Nephron progenitor cell (in vitro differentiated cells): ENCODE measurements around the gene BTF3.
"Not testable (repeated sequence)": the region's sequence is repeated elsewhere in the genome, so short reads cannot be mapped to it uniquely, and the experiment has no call there.

Experiments
- DNase-seq: peaks from one replicate; pipeline ENCODE4 v3.0.0; 2021
- H3K27ac Mint-ChIP-seq: 2 replicates; pipeline ENCODE4 v1.8.0; 2021; ENCODE audit warnings: mild to moderate bottlenecking, moderate library complexity, mixed read lengths
- H3K27me3 Mint-ChIP-seq: 2 replicates; pipeline ENCODE4 v1.8.0; 2021; ENCODE audit warnings: mild to moderate bottlenecking, low read depth, mixed read lengths; ENCODE audit not compliant: poor library complexity
- H3K36me3 Mint-ChIP-seq: 2 replicates; pipeline ENCODE4 v1.8.0; 2021; ENCODE audit warnings: low read depth, mixed read lengths
- H3K4me1 Mint-ChIP-seq: 2 replicates; pipeline ENCODE4 v1.8.0; 2021; ENCODE audit warnings: mixed read lengths
- H3K4me3 Mint-ChIP-seq: 2 replicates; pipeline ENCODE4 v1.8.0; 2021; ENCODE audit warnings: mild to moderate bottlenecking, moderate library complexity, mixed read lengths
- H3K9me3 Mint-ChIP-seq: 2 replicates; pipeline ENCODE4 v1.8.0; 2021; ENCODE audit warnings: mild to moderate bottlenecking, moderate library complexity, mixed read lengths
- TF ChIP-seq, protein P1 (sequence below): fragments of 200-600 bp; sonication (generic); IDR thresholded peaks from 2 replicates; pipeline ENCODE4 v1.5.0; 2021; ENCODE audit warnings: antibody characterized with exemption

The BTF3 gene

DNA sequence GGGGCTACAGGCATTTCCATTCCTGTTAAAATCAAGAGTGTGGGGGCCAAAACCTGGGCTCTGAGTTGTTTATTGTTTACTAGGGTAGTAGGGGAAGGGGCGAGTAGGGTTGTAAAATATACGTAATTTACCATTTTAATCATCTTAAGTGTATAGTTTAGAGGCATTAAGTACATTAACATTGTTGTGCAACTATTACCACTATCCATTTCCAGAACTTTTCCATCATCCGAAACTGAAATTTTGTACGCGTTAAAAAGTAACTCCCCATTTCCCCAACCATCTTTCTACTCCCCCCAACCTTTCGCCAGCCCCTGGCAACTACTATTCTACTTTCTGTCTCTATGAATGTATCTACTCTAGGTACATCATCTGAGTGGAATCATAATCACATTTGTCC is 46.0 kb upstream of the BTF3 start:
- H3K36me3 Mint-ChIP-seq, result no peaks in the 10 kb centered on the region
- DNase-seq, result no peak
- H3K27ac Mint-ChIP-seq, result no peak overlapping the region
- H3K27me3 Mint-ChIP-seq, result peaks cover 67% of the 10 kb centered on the region
- H3K4me1 Mint-ChIP-seq, result peaks cover 17% of the 10 kb centered on the region
- TF ChIP-seq, protein P1, sequence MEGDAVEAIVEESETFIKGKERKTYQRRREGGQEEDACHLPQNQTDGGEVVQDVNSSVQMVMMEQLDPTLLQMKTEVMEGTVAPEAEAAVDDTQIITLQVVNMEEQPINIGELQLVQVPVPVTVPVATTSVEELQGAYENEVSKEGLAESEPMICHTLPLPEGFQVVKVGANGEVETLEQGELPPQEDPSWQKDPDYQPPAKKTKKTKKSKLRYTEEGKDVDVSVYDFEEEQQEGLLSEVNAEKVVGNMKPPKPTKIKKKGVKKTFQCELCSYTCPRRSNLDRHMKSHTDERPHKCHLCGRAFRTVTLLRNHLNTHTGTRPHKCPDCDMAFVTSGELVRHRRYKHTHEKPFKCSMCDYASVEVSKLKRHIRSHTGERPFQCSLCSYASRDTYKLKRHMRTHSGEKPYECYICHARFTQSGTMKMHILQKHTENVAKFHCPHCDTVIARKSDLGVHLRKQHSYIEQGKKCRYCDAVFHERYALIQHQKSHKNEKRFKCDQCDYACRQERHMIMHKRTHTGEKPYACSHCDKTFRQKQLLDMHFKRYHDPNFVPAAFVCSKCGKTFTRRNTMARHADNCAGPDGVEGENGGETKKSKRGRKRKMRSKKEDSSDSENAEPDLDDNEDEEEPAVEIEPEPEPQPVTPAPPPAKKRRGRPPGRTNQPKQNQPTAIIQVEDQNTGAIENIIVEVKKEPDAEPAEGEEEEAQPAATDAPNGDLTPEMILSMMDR, result no peak
- peak overlapping the region; percentile 34 for H3K4me3 Mint-ChIP-seq
- H3K9me3 Mint-ChIP-seq, result no peaks in the 10 kb centered on the region

DNA sequence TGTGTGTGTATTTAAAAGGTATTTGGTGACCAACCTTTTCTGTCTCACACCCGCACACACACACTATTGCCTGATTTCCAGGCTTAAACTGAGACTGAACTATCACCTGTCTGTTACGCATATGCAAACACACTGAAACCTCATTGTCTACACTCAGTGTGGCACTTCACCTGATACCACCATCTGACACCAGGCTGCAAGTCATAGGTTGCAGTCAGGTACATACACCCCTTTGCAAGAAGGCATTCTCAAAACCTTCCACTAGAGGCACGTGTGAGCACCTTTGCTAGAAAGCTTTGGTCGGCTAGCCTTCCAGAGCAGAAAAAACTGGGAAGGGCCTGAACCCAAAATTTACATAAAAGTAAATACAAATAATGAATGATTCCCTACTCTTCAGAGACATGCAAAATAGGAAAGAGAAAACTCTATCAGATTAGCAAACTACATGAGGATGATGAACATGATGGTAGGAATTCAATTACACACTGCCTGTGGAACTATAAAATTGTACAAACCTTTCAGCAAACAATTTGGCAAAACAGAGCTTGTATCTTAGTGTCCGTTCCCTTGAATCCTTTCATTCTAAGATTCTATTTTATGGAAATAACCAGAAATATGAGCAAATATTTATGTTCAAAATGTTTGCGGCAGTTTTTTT is 43.7 kb upstream of the BTF3 start:
- DNase-seq, result peak; percentile 68
- Mint-ChIP-seq H3K27ac (no peak overlapping the region), H3K27me3 (peaks cover 54% of the 10 kb centered on the region), H3K36me3 (no peaks in the 10 kb centered on the region), H3K4me1 (peaks cover 9% of the 10 kb centered on the region), H3K4me3 (no peak overlapping the region), H3K9me3 (no peaks in the 10 kb centered on the region)
- TF ChIP-seq, protein P1, result peak; percentile 82

DNA sequence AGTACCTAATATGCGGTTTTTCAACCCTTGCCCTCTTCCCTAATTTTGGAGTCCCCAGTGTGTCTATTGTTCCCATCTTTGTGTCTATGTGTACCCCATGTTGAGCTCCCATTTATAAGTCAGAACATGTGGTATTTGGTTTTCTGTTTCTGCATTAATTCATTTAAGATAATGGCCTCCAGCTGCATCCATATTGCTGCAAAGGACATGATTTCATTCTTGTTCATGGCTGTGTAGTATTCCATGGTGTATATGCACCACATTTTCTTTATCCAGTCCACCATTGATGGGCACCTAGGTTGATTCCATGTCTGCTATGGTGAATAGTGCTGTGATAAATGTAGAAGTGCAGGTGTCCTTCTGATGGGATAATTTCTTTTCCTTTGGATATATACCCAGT is 41.8 kb upstream of the BTF3 start:
- H3K4me1 Mint-ChIP-seq, H3K9me3 Mint-ChIP-seq, H3K36me3 Mint-ChIP-seq, H3K4me3 Mint-ChIP-seq, H3K27ac Mint-ChIP-seq, DNase-seq: not testable (repeated sequence)
- H3K27me3 Mint-ChIP-seq, result peaks cover 44% of the 10 kb centered on the region

DNA sequence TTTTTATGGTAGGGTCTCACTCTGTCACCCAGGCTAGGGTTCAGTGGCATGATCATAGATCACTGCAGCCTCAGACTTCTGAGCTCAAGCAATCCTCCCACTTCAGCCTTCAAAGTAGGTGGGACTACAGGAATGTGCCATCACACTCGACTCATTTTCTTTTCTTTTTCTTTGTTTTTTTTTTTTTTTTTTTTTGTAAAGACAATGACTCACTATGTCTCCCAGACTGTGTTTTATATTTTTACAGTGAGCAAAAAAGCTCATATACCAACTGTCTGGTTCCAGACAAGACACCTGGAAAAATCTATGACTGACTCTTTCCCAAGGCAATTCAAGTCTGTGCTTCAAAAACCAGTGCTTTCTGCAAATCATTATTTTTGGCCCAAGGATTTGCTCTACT is 38.9 kb upstream of the BTF3 start:
- no peaks in the 10 kb centered on the region for H3K9me3 Mint-ChIP-seq
- TF ChIP-seq, protein P1, result no peak
- peaks cover 19% of the 10 kb centered on the region for H3K27me3 Mint-ChIP-seq
- H3K36me3 Mint-ChIP-seq, result no peaks in the 10 kb centered on the region
- no peaks in the 10 kb centered on the region for H3K4me1 Mint-ChIP-seq
- DNase-seq, result no peak
- no peak overlapping the region for H3K27ac Mint-ChIP-seq
- no peak overlapping the region for H3K4me3 Mint-ChIP-seq

DNA sequence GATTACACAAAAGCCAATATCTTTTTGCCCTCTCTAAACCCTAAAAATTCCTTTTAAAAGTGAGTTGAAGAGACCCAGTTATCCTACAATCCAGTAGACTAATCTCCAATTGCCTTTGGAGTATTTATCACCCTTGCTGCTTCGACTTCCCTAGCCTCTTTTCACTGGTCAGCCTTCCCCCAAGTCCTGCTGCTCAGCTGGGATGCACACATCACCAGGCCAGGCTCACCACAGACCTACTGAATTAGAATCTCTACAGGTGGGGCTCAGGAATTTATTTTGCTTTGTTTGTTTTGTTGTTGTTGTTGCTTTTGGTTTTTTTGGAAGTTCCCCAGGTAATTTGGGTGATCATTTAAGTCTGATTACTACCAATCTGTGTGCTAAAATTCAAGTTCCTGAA is 38.1 kb upstream of the BTF3 start:
- DNase-seq, result no peak
- Mint-ChIP-seq H3K4me3 (no peak overlapping the region), H3K27ac (no peak overlapping the region), H3K36me3 (no peaks in the 10 kb centered on the region), H3K27me3 (peaks cover 17% of the 10 kb centered on the region), H3K4me1 (no peaks in the 10 kb centered on the region), H3K9me3 (no peaks in the 10 kb centered on the region)
- TF ChIP-seq, protein P1, result no peak

DNA sequence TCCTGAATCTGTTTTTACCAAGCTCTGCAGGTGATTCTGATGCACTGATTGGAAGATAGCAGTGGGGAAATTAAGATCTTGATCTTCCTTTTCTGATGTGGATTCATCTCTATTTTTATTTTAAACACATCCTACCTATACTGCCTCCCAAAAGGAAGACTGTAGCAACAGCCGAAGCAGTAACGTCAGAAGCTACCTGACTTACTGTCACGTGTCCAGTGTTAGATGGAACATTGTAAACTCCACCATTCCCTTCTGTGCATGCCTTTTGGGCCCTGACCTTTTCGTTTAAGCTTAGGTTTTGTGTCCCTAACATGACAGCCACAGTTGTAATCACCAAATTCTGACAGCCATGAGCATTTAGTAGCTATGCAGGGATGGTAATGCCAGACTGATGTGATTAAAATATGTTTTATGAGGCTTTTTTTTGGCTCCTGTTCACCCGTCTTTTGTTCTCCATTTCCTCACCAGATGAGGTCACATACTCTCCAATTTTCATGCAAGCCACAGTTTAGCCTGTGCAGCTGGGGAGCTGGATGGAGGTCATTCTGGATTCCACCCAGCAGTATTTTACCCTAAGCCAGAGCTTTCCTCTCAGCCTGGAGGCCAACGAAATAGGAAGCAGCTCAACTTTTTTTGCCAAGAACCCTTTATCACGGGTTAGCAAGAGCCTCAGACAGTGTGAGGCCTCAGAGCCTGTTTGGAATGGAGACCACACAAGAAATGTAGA is 34.1 kb upstream of the BTF3 start:
- peaks cover 5% of the 10 kb centered on the region for H3K9me3 Mint-ChIP-seq

DNA sequence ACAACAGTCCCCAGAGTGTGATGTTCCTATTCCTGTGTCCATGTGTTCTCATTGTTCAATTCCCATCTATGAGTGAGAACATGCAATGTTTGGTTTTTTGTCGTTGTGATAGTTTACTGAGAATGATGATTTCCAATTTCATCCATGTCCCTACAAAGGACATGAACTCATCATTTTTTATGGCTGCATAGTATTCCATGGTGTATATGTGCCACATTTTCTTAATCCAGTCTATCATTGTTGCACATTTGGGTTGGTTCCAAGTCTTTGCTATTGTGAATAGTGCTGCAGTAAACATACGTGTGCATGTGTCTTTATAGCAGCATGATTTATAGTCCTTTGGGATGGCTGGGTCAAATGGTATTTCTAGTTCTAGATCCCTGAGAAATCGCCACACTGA is 29.6 kb upstream of the BTF3 start:
- H3K27ac Mint-ChIP-seq, H3K36me3 Mint-ChIP-seq, H3K9me3 Mint-ChIP-seq, DNase-seq, H3K4me1 Mint-ChIP-seq, H3K4me3 Mint-ChIP-seq: not testable (repeated sequence)
- H3K27me3 Mint-ChIP-seq, result peaks cover 14% of the 10 kb centered on the region

More for the DNA sequence above, 34.1 kb upstream of the BTF3 start:
- TF ChIP-seq, protein P1, result no peak
- peaks cover 22% of the 10 kb centered on the region for H3K27me3 Mint-ChIP-seq
- no peak overlapping the region for H3K27ac Mint-ChIP-seq
- H3K36me3 Mint-ChIP-seq, result no peaks in the 10 kb centered on the region
- H3K4me1 Mint-ChIP-seq, result no peaks in the 10 kb centered on the region
- no peak overlapping the region for H3K4me3 Mint-ChIP-seq
- no peak for DNase-seq
